Trophoblast cell (in vitro differentiated cells and primary cell): ENCODE results near the gene PPP1R13B.

Source experiments
- DNase-seq, 2 donors: peaks; one replicate each; pipeline ENCODE4 v3.0.0-alpha.2; 2016
- H2AFZ ChIP-seq: 2 replicates; pipeline ENCODE4 v1.6.1; 2013; ENCODE audit warnings: low read length, moderate library complexity, mild to moderate bottlenecking; ENCODE audit not compliant: insufficient read depth, poor library complexity
- H2AK5ac ChIP-seq: 2 replicates; pipeline ENCODE4 v1.6.1; 2013; ENCODE audit warnings: mild to moderate bottlenecking, low read length
- H2BK120ac ChIP-seq: 2 replicates; pipeline ENCODE4 v1.6.1; 2013; ENCODE audit warnings: low read length, mild to moderate bottlenecking, moderate library complexity; ENCODE audit not compliant: insufficient read depth, poor library complexity
- H2BK12ac ChIP-seq: 2 replicates; pipeline ENCODE4 v1.6.1; 2013; ENCODE audit warnings: mild to moderate bottlenecking, low read length, moderate library complexity
- H2BK5ac ChIP-seq: 2 replicates; pipeline ENCODE4 v1.6.1; 2013; ENCODE audit warnings: low read length, low read depth, moderate library complexity, mild to moderate bottlenecking; ENCODE audit not compliant: poor library complexity
- H3K14ac ChIP-seq: 2 replicates; pipeline ENCODE4 v1.6.1; 2013; ENCODE audit warnings: mild to moderate bottlenecking, low read length
- H3K18ac ChIP-seq: 2 replicates; pipeline ENCODE4 v1.6.1; 2013; ENCODE audit warnings: mild to moderate bottlenecking, low read length
- H3K23ac ChIP-seq: 2 replicates; pipeline ENCODE4 v1.6.1; 2013; ENCODE audit warnings: low read length
- H3K27ac ChIP-seq: 2 replicates; pipeline ENCODE4 v1.5.1; 2013; ENCODE audit warnings: low read depth, mild to moderate bottlenecking, inconsistent platforms, low read length, moderate library complexity
- H3K27me3 ChIP-seq: 2 replicates; pipeline ENCODE4 v1.6.1; 2013; ENCODE audit warnings: inconsistent platforms, mild to moderate bottlenecking, low read length, moderate library complexity; ENCODE audit not compliant: insufficient read depth
- H3K36me3 ChIP-seq, 2 experiments: 1 replicate in 1 of 2; 2 replicates in 1 of 2; pipeline ENCODE4 v1.6.1; 2013; ENCODE audit warnings: low read length in 2 of 2, mild to moderate bottlenecking in 2 of 2, moderate library complexity in 1 of 2; ENCODE audit not compliant: insufficient read depth in 2 of 2, control insufficient read depth in 1 of 2
- H3K4ac ChIP-seq: 2 replicates; pipeline ENCODE4 v1.6.1; 2013; ENCODE audit warnings: low read depth, mild to moderate bottlenecking, low read length, moderate library complexity
- H3K4me1 ChIP-seq, 2 experiments: 1 replicate in 1 of 2; 2 replicates in 1 of 2; pipeline ENCODE4 v1.6.1; 2013; ENCODE audit warnings: low read length in 2 of 2, mild to moderate bottlenecking in 2 of 2, moderate library complexity in 1 of 2; ENCODE audit not compliant: insufficient read depth in 2 of 2, control insufficient read depth in 1 of 2
- H3K4me2 ChIP-seq: 2 replicates; pipeline ENCODE4 v1.6.1; 2013; ENCODE audit warnings: inconsistent platforms, mild to moderate bottlenecking, low read length, moderate library complexity
- H3K4me3 ChIP-seq: 2 replicates; pipeline ENCODE4 v1.5.1; 2013; ENCODE audit warnings: mild to moderate bottlenecking, low read depth, low read length, inconsistent platforms
- H3K79me1 ChIP-seq: one replicate; pipeline ENCODE4 v1.6.1; 2013; ENCODE audit warnings: low read length
- H3K79me2 ChIP-seq: 2 replicates; pipeline ENCODE4 v1.6.1; 2013; ENCODE audit warnings: low read length, mild to moderate bottlenecking; ENCODE audit not compliant: control insufficient read depth, insufficient read depth, poor library complexity
- H3K9ac ChIP-seq: 2 replicates; pipeline ENCODE4 v1.6.1; 2013; ENCODE audit warnings: mild to moderate bottlenecking, low read length
- H3K9me3 ChIP-seq: 2 replicates; pipeline ENCODE4 v1.6.1; 2013; ENCODE audit warnings: low read depth, mild to moderate bottlenecking, control low read depth, inconsistent platforms, low read length; ENCODE audit not compliant: insufficient read depth
- H4K12ac ChIP-seq: 2 replicates; pipeline ENCODE4 v1.6.1; 2013; ENCODE audit warnings: low read depth, mild to moderate bottlenecking, low read length, moderate library complexity
- H4K8ac ChIP-seq: 2 replicates; pipeline ENCODE4 v1.6.1; 2013; ENCODE audit warnings: low read depth, mild to moderate bottlenecking, low read length, moderate library complexity
- H4K91ac ChIP-seq: one replicate; pipeline ENCODE4 v1.6.1; 2013; ENCODE audit warnings: low read depth, mild to moderate bottlenecking, low read length, moderate library complexity
- WGBS: extraction: QIAGEN DNeasy Blood & Tissue Kit; methylation state at CpG from one replicate; pipeline ENCODE4 v1.1.7; 2013; ENCODE audit warnings: missing lambda C conversion rate; ENCODE audit not compliant: insufficient read length, insufficient coverage; ENCODE audit errors: extremely low coverage; 5-methylcytosine and 5-hydroxymethylcytosine counted together

Gene PPP1R13B

DNA sequence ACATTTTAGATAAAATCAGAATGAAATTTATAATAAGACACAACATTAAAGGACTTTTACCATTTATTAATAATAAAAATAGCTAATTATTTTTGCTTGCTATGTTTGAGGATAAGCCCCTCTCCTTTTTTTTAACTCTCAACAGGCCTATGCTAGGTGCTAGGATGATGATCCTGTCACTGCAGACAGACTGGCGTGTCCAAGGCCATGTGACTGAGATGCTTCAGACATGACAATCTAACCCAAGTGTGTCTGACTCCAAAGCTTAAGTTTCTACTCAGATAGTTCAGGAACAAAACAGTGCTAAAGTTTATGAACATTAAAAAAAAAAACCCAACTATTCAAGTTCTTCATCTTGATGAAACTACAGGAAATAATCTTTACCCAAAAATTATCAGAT, 29.8 kb downstream of the PPP1R13B start:
- DNase-seq: no peak

DNA sequence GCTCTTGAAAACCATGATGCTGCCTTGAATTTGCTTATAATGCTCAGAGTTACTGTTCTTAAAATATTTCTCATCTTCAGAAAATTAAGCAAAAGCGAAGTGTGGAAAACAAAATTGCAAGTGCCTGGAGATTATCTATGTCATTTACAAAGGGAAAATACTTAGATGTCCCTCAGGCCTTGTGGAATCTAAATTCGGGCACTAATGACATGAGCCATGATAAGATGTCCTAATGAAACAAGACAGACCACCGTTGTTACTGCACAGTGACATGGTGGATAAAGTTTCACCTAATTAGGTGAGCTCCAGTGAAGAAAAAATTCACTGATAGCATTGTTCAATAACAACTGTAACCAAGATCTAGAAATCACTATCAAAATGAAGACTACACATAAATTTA, 30.4 kb downstream of the PPP1R13B start:
- no peak overlapping the region for H3K4me2 ChIP-seq
- WGBS: no CpG with 5 or more reads among the region's 3 CpGs
- no peaks in the 10 kb centered on the region for H3K79me1 ChIP-seq
- no peak overlapping the region for H2BK12ac ChIP-seq
- H3K36me3 ChIP-seq: no peaks in the 10 kb centered on the region
- no peak overlapping the region for H3K4ac ChIP-seq
- no peak overlapping the region for H4K8ac ChIP-seq
- no peak overlapping the region for H4K91ac ChIP-seq
- no peak overlapping the region for H3K9ac ChIP-seq
- H3K14ac ChIP-seq: no peak overlapping the region
- no peaks in the 10 kb centered on the region for H3K27me3 ChIP-seq
- no peak overlapping the region for H3K23ac ChIP-seq
- H4K12ac ChIP-seq: no peak overlapping the region
- DNase-seq: no peak
- H3K9me3 ChIP-seq: no peaks in the 10 kb centered on the region
- H2AK5ac ChIP-seq: no peak overlapping the region
- H3K27ac ChIP-seq: no peak overlapping the region
- H2AFZ ChIP-seq: no peak overlapping the region
- H3K4me3 ChIP-seq: no peak overlapping the region
- no peaks in the 10 kb centered on the region for H3K79me2 ChIP-seq
- peaks cover 0 to 2% of the 10 kb centered on the region in 2 experiments for H3K4me1 ChIP-seq
- H2BK5ac ChIP-seq: no peak overlapping the region
- no peak overlapping the region for H3K18ac ChIP-seq
- H2BK120ac ChIP-seq: no peak overlapping the region

More for the DNA sequence above, 29.8 kb downstream of the PPP1R13B start:
- H4K8ac ChIP-seq: no peak overlapping the region
- no peak overlapping the region for H2AK5ac ChIP-seq
- H3K4me2 ChIP-seq: no peak overlapping the region
- H3K36me3 ChIP-seq: no peaks in the 10 kb centered on the region
- no peak overlapping the region for H3K14ac ChIP-seq
- no peak overlapping the region for H3K18ac ChIP-seq
- H4K12ac ChIP-seq: no peak overlapping the region
- H3K4me1 ChIP-seq: peaks cover 0 to 2% of the 10 kb centered on the region in 2 experiments
- H4K91ac ChIP-seq: no peak overlapping the region
- no peaks in the 10 kb centered on the region for H3K79me1 ChIP-seq
- no peak overlapping the region for H3K4ac ChIP-seq
- WGBS: no CpG with 5 or more reads among the region's 1 CpG
- no peak overlapping the region for H3K4me3 ChIP-seq
- no peak overlapping the region for H2BK120ac ChIP-seq
- no peak overlapping the region for H2AFZ ChIP-seq
- no peak overlapping the region for H2BK12ac ChIP-seq
- H2BK5ac ChIP-seq: no peak overlapping the region
- H3K79me2 ChIP-seq: no peaks in the 10 kb centered on the region
- no peak overlapping the region for H3K23ac ChIP-seq
- H3K9ac ChIP-seq: no peak overlapping the region
- no peak overlapping the region for H3K27ac ChIP-seq
- no peaks in the 10 kb centered on the region for H3K27me3 ChIP-seq
- H3K9me3 ChIP-seq: no peaks in the 10 kb centered on the region

DNA sequence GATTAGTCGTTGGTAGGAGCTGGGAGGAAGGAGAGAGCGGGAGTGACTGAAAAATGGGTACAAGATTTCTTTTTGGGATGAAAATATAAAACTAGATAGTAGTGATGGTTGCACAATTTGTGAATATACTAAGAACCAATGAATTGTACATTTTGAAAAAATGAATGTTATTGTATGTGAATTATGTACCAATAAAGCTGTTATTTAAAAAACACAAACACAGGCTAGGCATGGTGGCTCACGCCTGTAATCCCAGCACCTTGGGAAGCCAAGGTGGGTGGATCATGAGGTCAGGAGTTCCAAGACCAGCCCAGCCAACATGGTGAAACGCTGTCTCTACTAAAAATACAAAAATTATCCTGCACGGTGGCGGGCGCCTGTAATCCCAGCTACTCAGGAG, 32.1 kb downstream of the PPP1R13B start:
- Histone ChIP-seq H3K9me3 (no peaks in the 10 kb centered on the region), H4K12ac (no peak overlapping the region), H3K9ac (no peak overlapping the region), H2BK12ac (no peak overlapping the region), H2BK5ac (no peak overlapping the region), H2BK120ac (no peak overlapping the region), H3K14ac (no peak overlapping the region), H3K36me3 (no peaks in the 10 kb centered on the region), H4K91ac (no peak overlapping the region), H3K4me1 (peaks cover 0 to 2% of the 10 kb centered on the region in 2 experiments), H3K4me3 (no peak overlapping the region), H4K8ac (no peak overlapping the region), H3K23ac (no peak overlapping the region), H3K27me3 (no peaks in the 10 kb centered on the region), H3K18ac (no peak overlapping the region), H3K27ac (no peak overlapping the region), H3K4me2 (no peak overlapping the region), H2AFZ (no peak overlapping the region), H3K4ac (no peak overlapping the region), H3K79me1 (no peaks in the 10 kb centered on the region), H2AK5ac (no peak overlapping the region), H3K79me2 (no peaks in the 10 kb centered on the region)
- 100% methylated on average over 2 of the region's 7 CpGs for WGBS
- no peak for DNase-seq

DNA sequence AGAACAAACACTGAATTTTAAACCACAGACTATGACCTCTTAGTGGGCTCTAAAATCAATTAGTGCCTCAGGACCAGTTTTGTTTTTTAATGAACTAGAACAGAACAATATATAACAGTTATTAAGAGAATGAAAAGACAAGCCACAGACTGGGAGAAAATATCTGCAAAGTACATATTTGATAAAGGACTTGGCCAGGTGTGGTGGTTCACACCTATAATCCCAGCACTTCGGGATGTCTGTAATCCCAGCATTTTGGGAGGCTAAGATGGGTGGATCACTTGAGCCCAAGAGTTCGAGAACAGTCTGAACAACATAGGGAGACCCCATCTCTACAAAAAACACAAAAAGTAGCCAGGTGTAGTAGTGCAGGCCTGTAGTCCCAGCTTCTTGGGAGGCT, 36.2 kb downstream of the PPP1R13B start:
- H2AFZ ChIP-seq: no peak overlapping the region
- no peak overlapping the region for H4K8ac ChIP-seq
- no peak overlapping the region for H2BK120ac ChIP-seq
- H3K23ac ChIP-seq: no peak overlapping the region
- no peaks in the 10 kb centered on the region for H3K9me3 ChIP-seq
- H3K4ac ChIP-seq: no peak overlapping the region
- H3K9ac ChIP-seq: no peak overlapping the region
- H3K4me3 ChIP-seq: no peak overlapping the region
- DNase-seq: no peak
- H3K4me2 ChIP-seq: no peak overlapping the region
- H3K4me1 ChIP-seq: no peaks in the 10 kb centered on the region
- no peak overlapping the region for H3K14ac ChIP-seq
- no peak overlapping the region for H4K91ac ChIP-seq
- H3K27ac ChIP-seq: no peak overlapping the region
- H3K79me1 ChIP-seq: no peaks in the 10 kb centered on the region
- no CpG with 5 or more reads among the region's 2 CpGs for WGBS
- no peaks in the 10 kb centered on the region for H3K27me3 ChIP-seq
- no peak overlapping the region for H2BK5ac ChIP-seq
- H3K18ac ChIP-seq: no peak overlapping the region
- no peak overlapping the region for H2AK5ac ChIP-seq
- H2BK12ac ChIP-seq: no peak overlapping the region
- H4K12ac ChIP-seq: no peak overlapping the region
- H3K79me2 ChIP-seq: no peaks in the 10 kb centered on the region
- no peaks in the 10 kb centered on the region for H3K36me3 ChIP-seq
